HFFc6 (cell line): Measurements from ENCODE around the gene TMEM187. TPM values are rescaled to one million over a fixed set of nuclear protein-coding genes. Genes with fewer than 3 reads are reported as not detected.

Experiments used
- DNase-seq: peaks from one replicate; pipeline ENCODE4 v3.0.0-alpha.2; 2018
- H3K27ac Mint-ChIP-seq: 2 replicates; pipeline ENCODE4 v1.8.0; 2020; ENCODE audit warnings: mild to moderate bottlenecking, mixed read lengths
- H3K27me3 Mint-ChIP-seq: 2 replicates; pipeline ENCODE4 v1.8.0; 2021; ENCODE audit warnings: mild to moderate bottlenecking, moderate library complexity, mixed read lengths; ENCODE audit not compliant: insufficient read depth
- H3K36me3 Mint-ChIP-seq: 2 replicates; pipeline ENCODE4 v1.8.0; 2021; ENCODE audit warnings: low read depth, mixed read lengths
- H3K4me1 Mint-ChIP-seq: 2 replicates; pipeline ENCODE4 v1.8.0; 2020; ENCODE audit warnings: low read depth, mixed read lengths
- H3K4me3 Mint-ChIP-seq: 2 replicates; pipeline ENCODE4 v1.8.0; 2020; ENCODE audit warnings: mild to moderate bottlenecking, moderate library complexity, mixed read lengths
- H3K9me3 Mint-ChIP-seq: 2 replicates; pipeline ENCODE4 v1.8.0; 2020; ENCODE audit warnings: mild to moderate bottlenecking, mixed read lengths
- microRNA-seq: library from miRNA; unstranded; fragments of <30 nt; microRNA quantifications from one replicate; pipeline ENCODE4, GENCODE V29; 2019
- total RNA-seq, 6 experiments: library from RNA; stranded (reverse); fragmentation: NEBNext Ultra II Directional; extraction: Animal tissue kit (Norgen Biotek cat#: 25700); gene quantifications; 2 replicates in 1 of 6; 3 replicates in 5 of 6; pipeline ENCODE4 v1.2.3, GENCODE V29; 2021
- TF ChIP-seq, protein P1 (sequence below): fragments of 200-600 bp; sonication (generic); IDR thresholded peaks from 2 replicates; pipeline ENCODE4 v1.5.0; 2021; ENCODE audit warnings: antibody characterized with exemption, mild to moderate bottlenecking

TMEM187 gene
- total RNA-seq, 6 experiments from 2014 or later = 3.1 to 8.0 (median 5.7) TPM

DNA sequence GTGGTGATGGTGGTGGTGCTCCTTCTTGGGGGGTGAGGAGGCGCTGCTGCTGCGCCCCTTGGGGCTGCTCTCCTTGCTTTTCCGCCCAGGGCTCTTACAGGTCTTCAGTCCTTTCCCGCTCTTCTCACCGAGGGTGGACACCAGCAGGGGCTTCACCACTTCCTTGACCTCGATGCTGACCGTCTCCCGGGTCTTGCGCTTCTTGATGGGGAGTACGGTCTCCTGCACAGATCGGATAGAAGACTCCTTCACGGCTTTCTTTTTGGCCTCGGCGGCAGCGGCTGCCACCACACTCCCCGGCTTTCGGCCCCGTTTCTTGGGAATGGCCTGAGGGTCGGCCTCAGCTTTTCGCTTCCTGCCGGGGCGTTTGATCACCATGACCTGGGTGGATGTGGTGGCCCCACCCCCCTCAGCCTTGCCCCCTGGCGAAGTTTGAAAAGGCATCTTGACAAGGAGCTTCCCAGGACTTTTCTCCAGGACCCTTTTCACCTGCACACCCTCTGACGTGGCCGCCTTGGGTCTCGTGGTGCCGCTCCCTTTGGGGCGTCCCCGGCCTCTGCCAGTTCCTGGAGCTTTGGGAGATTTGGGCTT, 58.3 kb downstream of the TMEM187 start:
- no peak overlapping the region for H3K4me3 Mint-ChIP-seq
- H3K27me3 Mint-ChIP-seq = peaks cover 4% of the 10 kb centered on the region; the same call in 1 of the 2 replicates
- H3K36me3 Mint-ChIP-seq = no peaks in the 10 kb centered on the region; the same call in 1 of the 2 replicates
- TF ChIP-seq, protein P1, sequence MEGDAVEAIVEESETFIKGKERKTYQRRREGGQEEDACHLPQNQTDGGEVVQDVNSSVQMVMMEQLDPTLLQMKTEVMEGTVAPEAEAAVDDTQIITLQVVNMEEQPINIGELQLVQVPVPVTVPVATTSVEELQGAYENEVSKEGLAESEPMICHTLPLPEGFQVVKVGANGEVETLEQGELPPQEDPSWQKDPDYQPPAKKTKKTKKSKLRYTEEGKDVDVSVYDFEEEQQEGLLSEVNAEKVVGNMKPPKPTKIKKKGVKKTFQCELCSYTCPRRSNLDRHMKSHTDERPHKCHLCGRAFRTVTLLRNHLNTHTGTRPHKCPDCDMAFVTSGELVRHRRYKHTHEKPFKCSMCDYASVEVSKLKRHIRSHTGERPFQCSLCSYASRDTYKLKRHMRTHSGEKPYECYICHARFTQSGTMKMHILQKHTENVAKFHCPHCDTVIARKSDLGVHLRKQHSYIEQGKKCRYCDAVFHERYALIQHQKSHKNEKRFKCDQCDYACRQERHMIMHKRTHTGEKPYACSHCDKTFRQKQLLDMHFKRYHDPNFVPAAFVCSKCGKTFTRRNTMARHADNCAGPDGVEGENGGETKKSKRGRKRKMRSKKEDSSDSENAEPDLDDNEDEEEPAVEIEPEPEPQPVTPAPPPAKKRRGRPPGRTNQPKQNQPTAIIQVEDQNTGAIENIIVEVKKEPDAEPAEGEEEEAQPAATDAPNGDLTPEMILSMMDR = no peak
- DNase-seq = no peak
- no peaks in the 10 kb centered on the region for H3K9me3 Mint-ChIP-seq
- H3K4me1 Mint-ChIP-seq = no peaks in the 10 kb centered on the region
- H3K27ac Mint-ChIP-seq = no peak overlapping the region

DNA sequence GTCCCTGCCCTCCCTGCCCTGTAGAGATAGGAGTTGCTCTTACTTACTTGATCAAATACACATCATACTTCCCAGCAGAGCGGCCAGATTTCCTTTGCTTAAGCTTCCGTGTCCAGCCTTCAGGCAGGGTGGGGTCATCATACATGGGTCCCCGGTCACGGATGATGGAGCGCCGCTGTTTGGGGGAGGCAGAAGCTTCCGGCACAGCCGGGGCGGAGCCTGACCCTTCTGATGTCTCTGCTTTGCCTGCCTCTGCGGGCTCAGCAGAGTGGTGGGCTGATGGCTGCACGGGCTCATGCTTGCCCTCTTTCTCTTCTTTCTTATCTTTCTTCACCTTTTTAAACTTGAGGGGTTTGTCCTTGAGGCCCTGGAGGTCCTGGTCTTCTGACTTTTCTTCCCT, 59.6 kb downstream of the TMEM187 start:
- Mint-ChIP-seq H3K27me3 (peaks cover 4% of the 10 kb centered on the region; the same call in 1 of the 2 replicates), H3K27ac (no peak overlapping the region), H3K4me1 (no peaks in the 10 kb centered on the region), H3K36me3 (no peaks in the 10 kb centered on the region; the same call in 1 of the 2 replicates), H3K9me3 (no peaks in the 10 kb centered on the region), H3K4me3 (no peak overlapping the region)
- TF ChIP-seq, protein P1 = no peak
- no peak for DNase-seq

DNA sequence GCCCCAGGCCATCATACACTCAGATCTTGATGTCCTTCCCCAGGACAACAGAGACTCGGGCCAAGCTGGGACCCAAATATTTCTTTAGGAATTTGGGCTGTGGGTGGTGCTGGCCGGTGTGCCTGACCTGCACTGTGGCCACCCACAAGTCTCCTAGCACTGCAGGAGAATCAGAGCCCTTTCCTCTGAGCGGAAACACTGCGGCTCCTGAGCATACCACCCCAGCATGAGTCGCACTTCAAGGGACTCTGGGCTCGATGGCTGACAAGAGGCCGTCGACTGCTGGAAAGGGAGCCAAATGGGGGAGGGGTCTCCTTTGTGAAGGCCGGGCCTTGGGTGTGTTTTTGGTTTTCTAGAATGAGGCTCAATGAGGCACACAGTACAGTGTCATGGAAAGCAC, 60.1 kb downstream of the TMEM187 start:
- H3K4me3 Mint-ChIP-seq = no peak overlapping the region
- no peaks in the 10 kb centered on the region; the same call in 1 of the 2 replicates for H3K36me3 Mint-ChIP-seq
- H3K4me1 Mint-ChIP-seq = no peaks in the 10 kb centered on the region
- H3K27me3 Mint-ChIP-seq = peaks cover 4% of the 10 kb centered on the region; the same call in 1 of the 2 replicates
- no peak overlapping the region for H3K27ac Mint-ChIP-seq
- H3K9me3 Mint-ChIP-seq = no peaks in the 10 kb centered on the region
- no peak for DNase-seq
- TF ChIP-seq, protein P1 = no peak

Small RNA genes within 50 kb of the gene (microRNA-seq; reads per million reads assigned to microRNA genes)
- gene MIR3202-1 (not detected), gene MIR3202-2 (not detected), gene MIR718 (not detected)

Other genes with a start within 250 kb of the TMEM187 start
- gene BCAP31, start 248.4 kb upstream of the TMEM187 start, total RNA-seq = 100 to 1,000 TPM; 203 to 295 (median 218) TPM
- 10 to 100 TPM; 12.9 to 18.9 (median 14.5) TPM for gene ABCD1, start 247.9 kb upstream of the TMEM187 start, total RNA-seq
- 10 to 100 TPM; 13.2 to 33.4 (median 15.8) TPM for gene PLXNB3, start 208.5 kb upstream of the TMEM187 start, total RNA-seq
- under 1 TPM; 0.14 to 0.51 (median 0.27) TPM for gene SRPK3, start 191.7 kb upstream of the TMEM187 start, total RNA-seq
- gene IDH3G, start 178.4 kb upstream of the TMEM187 start, total RNA-seq = 10 to 100 TPM; 60.2 to 67.1 (median 62.8) TPM
- gene SSR4, start 178.1 kb upstream of the TMEM187 start, total RNA-seq = 100 to 1,000 TPM; 171 to 247 (median 182) TPM
- not detected for gene PDZD4, start 142.2 kb upstream of the TMEM187 start, total RNA-seq
- 10 to 100 TPM; 13.1 to 89.2 (median 14.4) TPM for gene L1CAM, start 86.6 kb upstream of the TMEM187 start, total RNA-seq
- gene AVPR2, start 68.1 kb upstream of the TMEM187 start, total RNA-seq = not detected
- gene ARHGAP4, start 46.5 kb upstream of the TMEM187 start, total RNA-seq = under 1 TPM; 0.18 to 0.63 (median 0.48) TPM
- gene NAA10, start 37.7 kb upstream of the TMEM187 start, total RNA-seq = 100 to 1,000 TPM; 130 to 160 (median 146) TPM
- gene RENBP, start 28.1 kb upstream of the TMEM187 start, total RNA-seq = under 1 TPM in 4 of 6 experiments, not detected in 2; 0.23 to 0.75 (median 0.40) TPM
- 10 to 100 TPM; 52.1 to 62.1 (median 59.0) TPM for gene HCFC1, start 936 bp upstream of the TMEM187 start, total RNA-seq
- gene IRAK1, start 47.1 kb downstream of the TMEM187 start, total RNA-seq = 100 to 1,000 TPM; 103 to 133 (median 120) TPM
- 10 to 100 TPM; 28.8 to 35.8 (median 31.9) TPM for gene MECP2, start 125.0 kb downstream of the TMEM187 start, total RNA-seq
- gene OPN1LW, start 171.5 kb downstream of the TMEM187 start, total RNA-seq = not detected
- gene OPN1MW, start 209.8 kb downstream of the TMEM187 start, total RNA-seq = not detected
- not detected for gene OPN1MW2, start 247.0 kb downstream of the TMEM187 start, total RNA-seq